Panc1 (cell line): ENCODE measurements around the gene LMAN1L. TPM values are rescaled to one million over a fixed set of nuclear protein-coding genes. Genes with fewer than 3 reads are reported as not detected.

Experiments
- ATAC-seq: fragments of 200-7000 bp; cut with Tn5 transposase; 2 replicates; pipeline ENCODE4 v1.9.1; 2020; ENCODE audit warnings: mild to moderate bottlenecking, moderate library complexity
- BruUV-seq: library from RNA; stranded (reverse); fragments of 400-500 nt; replicated peaks from 2 replicates; lab custom pipeline; 2021; lab: Mats Ljungman, UMichigan
- CTCF ChIA-PET: fragments of 300-600 bp; sonication (Branson Sonifier 250); formaldehyde crosslinking; loops from one replicate; lab custom pipeline; 2022; ENCODE audit warnings: antibody characterized with exemption; lab: Charles Lee
- POLR2A ChIA-PET: fragments of 300-600 bp; sonication (Branson Sonifier 250); formaldehyde crosslinking; loops from one replicate; lab custom pipeline; 2022; ENCODE audit warnings: antibody characterized with exemption; lab: Charles Lee
- DNase-seq: peaks from one replicate; pipeline ENCODE4 v3.0.0-alpha.2; 2010; ENCODE audit warnings: low read depth, low spot score
- H3K27ac ChIP-seq: 2 replicates; pipeline ENCODE4 v1.5.1; 2011; ENCODE audit warnings: mild to moderate bottlenecking, low read length, inconsistent platforms
- H3K27me3 ChIP-seq: fragments of 200-500 bp; sonication (Bioruptor generic); 2 replicates; pipeline ENCODE4 v1.6.0; 2014; ENCODE audit warnings: low read length, inconsistent platforms; ENCODE audit not compliant: control insufficient read depth, insufficient read depth
- H3K36me3 ChIP-seq: fragments of 200-500 bp; sonication (Bioruptor generic); 2 replicates; pipeline ENCODE4 v1.5.1; 2014; ENCODE audit warnings: inconsistent platforms, mild to moderate bottlenecking, low read length, moderate library complexity; ENCODE audit not compliant: control insufficient read depth, insufficient read depth
- H3K4me1 ChIP-seq: 2 replicates; pipeline ENCODE4 v1.5.1; 2011; ENCODE audit warnings: inconsistent platforms, mild to moderate bottlenecking, low read length, moderate library complexity; ENCODE audit not compliant: control insufficient read depth, insufficient read depth
- H3K4me3 ChIP-seq, 2 experiments: 2 replicates each; pipeline ENCODE4 v1.5.1; 2011 to 2012; ENCODE audit warnings: low read depth in 2 of 2, low read length in 2 of 2, mild to moderate bottlenecking in 2 of 2, inconsistent platforms in 1 of 2, moderate library complexity in 1 of 2
- H3K9me3 ChIP-seq: fragments of 200-500 bp; sonication (Bioruptor generic); 2 replicates; pipeline ENCODE4 v1.5.1; 2014; ENCODE audit warnings: low read depth, mild to moderate bottlenecking, inconsistent platforms, low read length, moderate library complexity; ENCODE audit not compliant: control insufficient read depth, insufficient read depth
- CTCF ChIP-seq: fragments of 450-650 bp; IDR thresholded peaks from 2 replicates; pipeline ENCODE4 v1.5.1; 2017; ENCODE audit warnings: mild to moderate bottlenecking
- POLR2AphosphoS5 ChIP-seq: IDR thresholded peaks from 2 replicates; pipeline ENCODE4 v1.6.1; 2012; ENCODE audit warnings: mild to moderate bottlenecking, low read depth, low read length, moderate library complexity
- SIN3A ChIP-seq: IDR thresholded peaks from 2 replicates; pipeline ENCODE4 v1.6.1; 2012; ENCODE audit warnings: low read depth, mild to moderate bottlenecking, low read length, moderate library complexity, borderline replicate concordance; ENCODE audit not compliant: insufficient read depth
- TCF7L2 ChIP-seq: IDR thresholded peaks from 2 replicates; pipeline ENCODE4 v1.6.1; 2011; ENCODE audit warnings: mild to moderate bottlenecking, low read depth, low read length, inconsistent platforms
- in situ Hi-C: cut with HindIII; loops from 2 replicates; pipeline ENCODE4 v1.10.0; 2016; ENCODE audit warnings: low sequenced_read_pairs, low pct_unique_long_range_greater_than_20kb
- intact Hi-C: fragments of 100-400 bp; cut with micrococcal nuclease; formaldehyde crosslinking; loops from one replicate; pipeline ENCODE4 v1.10.0; 2022; ENCODE audit not compliant: unreplicated experiment
- total RNA-seq: library from RNA; stranded (reverse); gene quantifications from one replicate; pipeline ENCODE4 v1.2.1, GENCODE V29; 2021; ENCODE audit not compliant: unreplicated experiment
- TF ChIP-seq, protein P1 (sequence below), 2 experiments: IDR thresholded peaks; 2 replicates each; pipeline ENCODE4 v1.6.1; 2011 to 2012; ENCODE audit warnings: low read depth in 2 of 2, control low read depth in 1 of 2, low read length in 1 of 2, mild to moderate bottlenecking in 1 of 2, moderate library complexity in 1 of 2; ENCODE audit not compliant: insufficient read depth in 1 of 2

Gene LMAN1L
- total RNA-seq, 1 experiment from 2014 or later, result not detected

DNA sequence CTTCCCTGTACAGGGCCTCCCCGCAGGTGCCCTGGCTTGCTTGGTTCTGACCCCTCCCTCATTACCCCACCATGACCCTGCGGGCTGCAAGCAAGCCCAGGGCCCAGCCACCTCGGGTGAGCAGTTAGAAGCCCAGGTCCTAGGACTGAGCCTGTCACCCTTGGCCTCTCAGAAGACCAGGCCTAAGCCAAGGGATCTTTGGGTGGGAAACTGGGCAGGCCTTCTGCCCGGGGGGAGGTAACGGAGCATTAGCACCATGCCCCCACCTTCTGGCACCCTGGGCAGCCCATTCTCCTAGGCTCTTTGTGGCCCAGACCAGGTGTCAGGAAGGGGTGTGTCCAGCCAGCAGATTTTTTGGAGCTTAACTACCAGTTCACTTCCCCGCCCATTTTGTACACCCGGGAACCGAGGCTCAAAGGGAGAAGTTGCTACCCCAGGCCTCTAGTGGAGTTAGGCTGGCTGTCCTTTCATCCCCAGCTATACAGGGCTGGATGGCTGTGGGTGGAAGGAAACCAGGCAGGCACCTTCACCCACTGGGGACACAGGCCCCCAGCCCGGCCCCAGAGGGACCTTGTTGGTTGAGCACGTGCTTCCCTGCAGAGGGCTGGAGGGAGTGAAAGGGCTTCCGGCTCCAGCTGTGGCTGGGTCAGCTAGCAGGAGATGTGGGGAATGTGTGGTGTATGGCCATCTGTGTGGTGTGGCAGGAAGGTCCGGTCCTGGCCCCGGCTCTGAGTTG lies 29.4 kb upstream of the LMAN1L start:
- Histone ChIP-seq H3K36me3 (peaks cover 3% of the 10 kb centered on the region; the same call in 1 of the 2 replicates), H3K4me3 (peak overlapping the region; percentile 87 to 90), H3K4me1 (peaks cover 50% of the 10 kb centered on the region), H3K27ac (peak overlapping the region; percentile 87), H3K27me3 (no peaks in the 10 kb centered on the region), H3K9me3 (no peaks in the 10 kb centered on the region)
- CTCF ChIA-PET, result interaction anchor here (1.1 kb wide), 1 partner anchor 167 kb away, joined by 5 read pairs; no protein-coding TSS in a partner anchor
- POLR2A ChIA-PET, result no interaction called here
- in situ Hi-C loops (no loop called here), intact Hi-C loops (no loop called here)
- ATAC-seq (peak; percentile 0; the same call in 1 of the 2 replicates), DNase-seq (no peak)
- TF ChIP-seq CTCF (no peak), POLR2AphosphoS5 (no peak), SIN3A (no peak), TCF7L2 (no peak)
- TF ChIP-seq, protein P1, sequence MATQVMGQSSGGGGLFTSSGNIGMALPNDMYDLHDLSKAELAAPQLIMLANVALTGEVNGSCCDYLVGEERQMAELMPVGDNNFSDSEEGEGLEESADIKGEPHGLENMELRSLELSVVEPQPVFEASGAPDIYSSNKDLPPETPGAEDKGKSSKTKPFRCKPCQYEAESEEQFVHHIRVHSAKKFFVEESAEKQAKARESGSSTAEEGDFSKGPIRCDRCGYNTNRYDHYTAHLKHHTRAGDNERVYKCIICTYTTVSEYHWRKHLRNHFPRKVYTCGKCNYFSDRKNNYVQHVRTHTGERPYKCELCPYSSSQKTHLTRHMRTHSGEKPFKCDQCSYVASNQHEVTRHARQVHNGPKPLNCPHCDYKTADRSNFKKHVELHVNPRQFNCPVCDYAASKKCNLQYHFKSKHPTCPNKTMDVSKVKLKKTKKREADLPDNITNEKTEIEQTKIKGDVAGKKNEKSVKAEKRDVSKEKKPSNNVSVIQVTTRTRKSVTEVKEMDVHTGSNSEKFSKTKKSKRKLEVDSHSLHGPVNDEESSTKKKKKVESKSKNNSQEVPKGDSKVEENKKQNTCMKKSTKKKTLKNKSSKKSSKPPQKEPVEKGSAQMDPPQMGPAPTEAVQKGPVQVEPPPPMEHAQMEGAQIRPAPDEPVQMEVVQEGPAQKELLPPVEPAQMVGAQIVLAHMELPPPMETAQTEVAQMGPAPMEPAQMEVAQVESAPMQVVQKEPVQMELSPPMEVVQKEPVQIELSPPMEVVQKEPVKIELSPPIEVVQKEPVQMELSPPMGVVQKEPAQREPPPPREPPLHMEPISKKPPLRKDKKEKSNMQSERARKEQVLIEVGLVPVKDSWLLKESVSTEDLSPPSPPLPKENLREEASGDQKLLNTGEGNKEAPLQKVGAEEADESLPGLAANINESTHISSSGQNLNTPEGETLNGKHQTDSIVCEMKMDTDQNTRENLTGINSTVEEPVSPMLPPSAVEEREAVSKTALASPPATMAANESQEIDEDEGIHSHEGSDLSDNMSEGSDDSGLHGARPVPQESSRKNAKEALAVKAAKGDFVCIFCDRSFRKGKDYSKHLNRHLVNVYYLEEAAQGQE (IDR thresholded peaks at IDR 0.05; ENCODE audit: insufficient read depth in 1 of 2, low read depth in 2 of 2, low read length in 1 of 2), result no peak
- BruUV-seq, result no TSS peak

DNA sequence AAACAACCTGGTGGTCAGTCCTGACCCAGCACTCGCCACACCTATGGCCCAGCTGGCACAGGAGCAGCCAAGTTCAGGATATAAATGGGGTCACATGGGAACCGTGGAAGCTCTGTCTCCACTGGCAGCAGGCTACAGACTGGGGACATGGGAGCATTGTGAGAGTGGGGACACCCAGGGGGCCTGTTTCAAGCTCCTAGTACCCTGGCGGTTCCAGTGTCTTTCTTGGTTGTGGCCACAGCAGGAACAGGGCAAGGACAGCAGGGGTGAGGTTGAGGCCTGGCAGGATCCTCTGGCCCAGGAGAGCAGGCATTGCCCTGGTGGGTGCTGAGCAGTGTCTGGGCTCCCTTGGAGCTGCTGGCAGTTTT lies 28.8 kb upstream of the LMAN1L start:
- no TSS peak for BruUV-seq
- in situ Hi-C loops (no loop called here), intact Hi-C loops (no loop called here)
- no peak for DNase-seq
- Histone ChIP-seq H3K27ac (peak overlapping the region; percentile 87), H3K36me3 (peaks cover 3% of the 10 kb centered on the region; the same call in 1 of the 2 replicates), H3K4me1 (peaks cover 53% of the 10 kb centered on the region), H3K27me3 (no peaks in the 10 kb centered on the region), H3K4me3 (peak overlapping the region; percentile 87 to 90), H3K9me3 (no peaks in the 10 kb centered on the region)
- POLR2A ChIA-PET, result no interaction called here
- ATAC-seq, result no peak
- CTCF ChIA-PET, result interaction anchor here (1.1 kb wide), 1 partner anchor 167 kb away, joined by 5 read pairs; no protein-coding TSS in a partner anchor
- TF ChIP-seq TCF7L2 (no peak), SIN3A (no peak), POLR2AphosphoS5 (no peak), CTCF (no peak)
- TF ChIP-seq, protein P1 (IDR thresholded peaks at IDR 0.05; ENCODE audit: insufficient read depth in 1 of 2, low read depth in 2 of 2, low read length in 1 of 2), result no peak
